Neural progenitor cell (in vitro differentiated cells): ENCODE results near the gene CTCF. TPM values are rescaled to one million over a fixed set of nuclear protein-coding genes. Genes with fewer than 3 reads are reported as not detected.
A peak's percentile ranks its signal among the peaks of the same experiment; 100 is the strongest.

Experiments
- DNase-seq: peaks from one replicate; pipeline ENCODE4 v3.0.0-alpha.2; 2016; ENCODE audit warnings: low spot score
- H2AFZ ChIP-seq: fragments of 200-600 bp; sonication (generic); replicated peaks from 2 replicates; pipeline ENCODE4 v1.6.1; 2016; ENCODE audit warnings: antibody characterized with exemption
- H3F3A ChIP-seq: fragments of 200-600 bp; sonication (generic); 2 replicates; pipeline ENCODE4 v1.6.1; 2016; ENCODE audit warnings: antibody characterized with exemption, low read depth
- H3K27ac ChIP-seq: fragments of 200-600 bp; sonication (generic); 2 replicates; pipeline ENCODE4 v1.5.1; 2016; ENCODE audit warnings: mild to moderate bottlenecking
- H3K27me3 ChIP-seq: fragments of 200-600 bp; sonication (generic); 2 replicates; pipeline ENCODE4 v1.6.1; 2016; ENCODE audit warnings: mild to moderate bottlenecking, moderate library complexity
- H3K36me3 ChIP-seq: fragments of 200-600 bp; sonication (generic); 2 replicates; pipeline ENCODE4 v1.5.1; 2016
- H3K4me1 ChIP-seq: fragments of 200-600 bp; sonication (generic); 2 replicates; pipeline ENCODE4 v1.6.1; 2016; ENCODE audit warnings: mixed run types
- H3K4me2 ChIP-seq: fragments of 200-600 bp; sonication (generic); 2 replicates; pipeline ENCODE4 v1.6.1; 2016
- H3K4me3 ChIP-seq: fragments of 200-600 bp; sonication (generic); 2 replicates; pipeline ENCODE4 v1.5.1; 2016
- H3K79me2 ChIP-seq: fragments of 200-600 bp; sonication (generic); 2 replicates; pipeline ENCODE4 v1.6.1; 2016; ENCODE audit warnings: low read depth
- H3K9ac ChIP-seq: fragments of 200-600 bp; sonication (generic); 2 replicates; pipeline ENCODE4 v1.6.1; 2016
- H3K9me3 ChIP-seq: fragments of 200-600 bp; sonication (generic); 2 replicates; pipeline ENCODE4 v1.5.1; 2016; ENCODE audit warnings: low read depth
- H4K20me1 ChIP-seq: fragments of 200-600 bp; sonication (generic); 2 replicates; pipeline ENCODE4 v1.6.1; 2016; ENCODE audit warnings: low read depth
- H3K27ac Mint-ChIP-seq: 3 replicates; pipeline ENCODE4 v1.8.0; 2021; ENCODE audit warnings: mixed read lengths
- H3K27me3 Mint-ChIP-seq: 2 replicates; pipeline ENCODE4 v1.8.0; 2022; ENCODE audit warnings: low read depth, mild to moderate bottlenecking, inconsistent platforms, moderate library complexity, mixed read lengths; ENCODE audit not compliant: insufficient read depth
- H3K36me3 Mint-ChIP-seq: 3 replicates; pipeline ENCODE4 v1.8.0; 2021; ENCODE audit warnings: mixed read lengths
- H3K4me1 Mint-ChIP-seq: 3 replicates; pipeline ENCODE4 v1.8.0; 2021; ENCODE audit warnings: mixed read lengths
- H3K4me3 Mint-ChIP-seq: 3 replicates; pipeline ENCODE4 v1.8.0; 2021; ENCODE audit warnings: mild to moderate bottlenecking, moderate library complexity, mixed read lengths
- H3K9me3 Mint-ChIP-seq: 3 replicates; pipeline ENCODE4 v1.8.0; 2020; ENCODE audit warnings: mixed read lengths
- EZH2 ChIP-seq: fragments of 200-600 bp; sonication (generic); IDR thresholded peaks from 2 replicates; pipeline ENCODE4 v1.6.1; 2017; ENCODE audit warnings: antibody characterized with exemption, mild to moderate bottlenecking, moderate library complexity
- EZH2phosphoT487 ChIP-seq: fragments of 200-600 bp; sonication (generic); IDR thresholded peaks from 2 replicates; pipeline ENCODE4 v1.6.1; 2017; ENCODE audit warnings: antibody characterized with exemption
- total RNA-seq: library from RNA; depleted of rRNA; stranded (reverse); fragments of >200 nt; gene quantifications from 2 replicates; pipeline ENCODE4 v1.2.3, GENCODE V29; 2015; ENCODE audit warnings: low replicate concordance
- TF ChIP-seq, protein P1 (sequence below): fragments of 200-600 bp; sonication (generic); IDR thresholded peaks from 2 replicates; pipeline ENCODE4 v1.5.1; 2017; ENCODE audit warnings: antibody characterized with exemption, mild to moderate bottlenecking

Gene CTCF
- total RNA-seq, 1 donor from 2014 or later = 76.3 TPM

DNA sequence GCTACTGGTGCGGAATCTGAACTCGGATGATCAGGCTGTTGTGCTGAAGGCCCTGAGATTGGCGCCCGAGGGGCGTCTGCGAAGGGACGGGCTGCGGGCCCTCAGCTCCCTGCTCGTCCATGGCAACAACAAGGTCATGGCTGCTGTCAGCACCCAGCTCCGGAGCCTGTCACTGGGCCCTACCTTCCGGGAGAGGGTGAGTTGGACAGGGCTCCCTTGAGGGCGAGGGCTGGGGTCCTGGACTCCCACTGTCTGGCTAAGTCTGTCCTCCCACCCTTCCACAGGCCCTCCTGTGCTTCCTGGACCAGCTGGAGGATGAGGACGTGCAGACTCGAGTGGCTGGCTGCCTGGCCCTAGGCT lies 16.7 kb upstream of the CTCF start:
- Histone ChIP-seq H3K79me2 (no peaks in the 10 kb centered on the region), H3K27ac (no peak overlapping the region), H3K4me2 (no peak overlapping the region), H3K9me3 (no peaks in the 10 kb centered on the region), H3K4me1 (no peaks in the 10 kb centered on the region), H2AFZ (no peak overlapping the region), H4K20me1 (peaks cover 31% of the 10 kb centered on the region), H3K9ac (no peak overlapping the region), H3K36me3 (no peaks in the 10 kb centered on the region), H3K4me3 (no peak overlapping the region), H3K27me3 (no peaks in the 10 kb centered on the region), H3F3A (peaks cover 8% of the 10 kb centered on the region)
- peaks cover 3% of the 10 kb centered on the region for H3K4me1 Mint-ChIP-seq
- no peak overlapping the region for H3K27ac Mint-ChIP-seq
- no peak for DNase-seq
- peaks cover 16% of the 10 kb centered on the region for H3K36me3 Mint-ChIP-seq
- no peak overlapping the region for H3K4me3 Mint-ChIP-seq
- H3K27me3 Mint-ChIP-seq = peaks cover 2% of the 10 kb centered on the region
- no peak for TF ChIP-seq EZH2
- TF ChIP-seq, protein P1, sequence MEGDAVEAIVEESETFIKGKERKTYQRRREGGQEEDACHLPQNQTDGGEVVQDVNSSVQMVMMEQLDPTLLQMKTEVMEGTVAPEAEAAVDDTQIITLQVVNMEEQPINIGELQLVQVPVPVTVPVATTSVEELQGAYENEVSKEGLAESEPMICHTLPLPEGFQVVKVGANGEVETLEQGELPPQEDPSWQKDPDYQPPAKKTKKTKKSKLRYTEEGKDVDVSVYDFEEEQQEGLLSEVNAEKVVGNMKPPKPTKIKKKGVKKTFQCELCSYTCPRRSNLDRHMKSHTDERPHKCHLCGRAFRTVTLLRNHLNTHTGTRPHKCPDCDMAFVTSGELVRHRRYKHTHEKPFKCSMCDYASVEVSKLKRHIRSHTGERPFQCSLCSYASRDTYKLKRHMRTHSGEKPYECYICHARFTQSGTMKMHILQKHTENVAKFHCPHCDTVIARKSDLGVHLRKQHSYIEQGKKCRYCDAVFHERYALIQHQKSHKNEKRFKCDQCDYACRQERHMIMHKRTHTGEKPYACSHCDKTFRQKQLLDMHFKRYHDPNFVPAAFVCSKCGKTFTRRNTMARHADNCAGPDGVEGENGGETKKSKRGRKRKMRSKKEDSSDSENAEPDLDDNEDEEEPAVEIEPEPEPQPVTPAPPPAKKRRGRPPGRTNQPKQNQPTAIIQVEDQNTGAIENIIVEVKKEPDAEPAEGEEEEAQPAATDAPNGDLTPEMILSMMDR = no peak
- TF ChIP-seq EZH2phosphoT487 = no peak
- H3K9me3 Mint-ChIP-seq = no peaks in the 10 kb centered on the region

DNA sequence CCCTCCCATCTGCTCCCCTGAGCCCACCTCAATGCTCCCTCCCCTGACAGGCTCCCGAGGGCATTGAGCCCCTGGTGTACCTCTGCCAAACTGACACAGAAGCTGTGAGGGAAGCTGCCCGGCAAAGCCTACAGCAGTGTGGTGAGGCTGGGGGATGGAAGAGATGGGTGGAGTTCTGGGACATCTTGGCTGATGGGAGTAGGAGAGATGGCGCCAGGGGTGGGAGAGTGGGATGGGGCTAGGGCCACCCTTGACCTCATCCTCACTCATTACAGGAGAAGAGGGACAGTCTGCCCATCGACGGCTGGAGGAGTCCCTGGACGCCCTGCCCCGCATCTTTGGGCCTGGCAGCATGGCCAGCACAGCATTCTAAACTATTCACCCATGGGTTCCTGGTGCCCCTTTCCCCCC lies 16.2 kb upstream of the CTCF start:
- Histone ChIP-seq H3F3A (peaks cover 8% of the 10 kb centered on the region), H4K20me1 (peaks cover 26% of the 10 kb centered on the region), H3K4me1 (no peaks in the 10 kb centered on the region), H3K27ac (no peak overlapping the region), H3K27me3 (no peaks in the 10 kb centered on the region), H2AFZ (no peak overlapping the region), H3K9ac (no peak overlapping the region), H3K4me3 (no peak overlapping the region), H3K36me3 (no peaks in the 10 kb centered on the region), H3K9me3 (no peaks in the 10 kb centered on the region), H3K79me2 (no peaks in the 10 kb centered on the region), H3K4me2 (no peak overlapping the region)
- Mint-ChIP-seq H3K36me3 (peaks cover 13% of the 10 kb centered on the region), H3K27me3 (peaks cover 2% of the 10 kb centered on the region), H3K27ac (no peak overlapping the region), H3K4me3 (no peak overlapping the region), H3K4me1 (peaks cover 3% of the 10 kb centered on the region), H3K9me3 (no peaks in the 10 kb centered on the region)
- no peak for TF ChIP-seq EZH2phosphoT487
- TF ChIP-seq, protein P1 = no peak
- TF ChIP-seq EZH2 = no peak
- no peak for DNase-seq

DNA sequence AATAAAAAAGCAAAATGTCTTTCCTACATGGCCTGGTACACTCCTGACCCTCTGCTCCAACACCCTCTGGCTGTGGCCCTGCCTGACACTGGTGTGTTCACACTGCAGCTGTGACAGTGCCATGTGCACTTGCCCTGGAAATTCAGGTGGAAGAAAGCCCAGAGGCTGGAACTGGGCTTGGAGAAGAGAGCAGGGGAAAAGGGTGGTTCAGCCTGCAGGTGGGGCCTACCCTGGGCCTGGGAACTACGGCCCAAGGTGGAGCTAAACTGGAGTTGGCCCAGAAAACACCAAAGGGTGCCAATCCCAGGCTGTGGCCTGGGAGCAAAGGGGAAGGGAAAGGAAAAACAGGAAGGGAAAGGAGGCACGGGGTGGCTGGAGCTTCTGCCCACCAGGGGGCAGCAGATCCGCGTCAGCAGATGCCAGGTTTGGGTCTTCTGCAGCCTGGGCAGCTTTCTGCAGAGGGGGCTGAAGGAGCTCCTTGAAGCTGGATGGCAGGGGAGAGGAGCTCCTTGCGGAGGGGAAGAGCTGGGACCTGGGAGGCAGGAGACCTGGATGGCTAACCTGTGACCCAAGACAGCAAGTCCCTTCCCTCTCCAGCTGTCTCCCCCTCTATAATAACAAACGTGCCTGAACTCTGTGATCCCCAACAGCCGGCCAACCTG lies 15.4 kb upstream of the CTCF start:
- H3K27me3 ChIP-seq = no peaks in the 10 kb centered on the region
- H3K27ac Mint-ChIP-seq = no peak overlapping the region
- no peaks in the 10 kb centered on the region for H3K9me3 ChIP-seq
- no peak overlapping the region for H2AFZ ChIP-seq
- H4K20me1 ChIP-seq = peaks cover 22% of the 10 kb centered on the region
- H3K36me3 Mint-ChIP-seq = peaks cover 11% of the 10 kb centered on the region
- no peak overlapping the region for H3K4me2 ChIP-seq
- no peaks in the 10 kb centered on the region for H3K36me3 ChIP-seq
- H3K4me1 Mint-ChIP-seq = peaks cover 3% of the 10 kb centered on the region
- H3K27me3 Mint-ChIP-seq = peaks cover 2% of the 10 kb centered on the region
- H3K9me3 Mint-ChIP-seq = no peaks in the 10 kb centered on the region
- TF ChIP-seq EZH2 = no peak
- TF ChIP-seq, protein P1 = peak; percentile 87
- peaks cover 8% of the 10 kb centered on the region for H3F3A ChIP-seq
- peak overlapping the region; percentile 28 for H3K4me3 Mint-ChIP-seq
- no peak overlapping the region for H3K27ac ChIP-seq
- no peak overlapping the region for H3K9ac ChIP-seq
- no peak overlapping the region for H3K4me3 ChIP-seq
- no peaks in the 10 kb centered on the region for H3K4me1 ChIP-seq
- DNase-seq = peak; percentile 86
- H3K79me2 ChIP-seq = no peaks in the 10 kb centered on the region
